ENCODE results near the gene AP4M1.
A peak's percentile ranks its signal among the peaks of the same experiment; 100 is the strongest.

The AP4M1 gene

DNA sequence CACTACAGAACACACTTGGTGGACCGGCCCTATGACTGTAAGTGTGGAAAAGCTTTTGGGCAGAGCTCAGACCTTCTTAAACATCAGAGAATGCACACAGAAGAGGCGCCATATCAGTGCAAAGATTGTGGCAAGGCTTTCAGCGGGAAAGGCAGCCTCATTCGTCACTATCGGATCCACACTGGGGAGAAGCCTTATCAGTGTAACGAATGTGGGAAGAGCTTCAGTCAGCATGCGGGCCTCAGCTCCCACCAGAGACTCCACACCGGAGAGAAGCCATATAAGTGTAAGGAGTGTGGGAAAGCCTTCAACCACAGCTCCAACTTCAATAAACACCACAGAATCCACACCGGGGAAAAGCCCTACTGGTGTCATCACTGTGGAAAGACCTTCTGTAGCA, 37.3 kb upstream of the AP4M1 start:
- no peak overlapping the region for H3K4me3 ChIP-seq (ENCODE audit: low read depth, low read length)
- in situ Hi-C loops (cut with HindIII; ENCODE audit: low sequenced_read_pairs): no loop called here
- DNase-seq (ENCODE audit: low read depth, low spot score): no peak
- TF ChIP-seq, protein P1, sequence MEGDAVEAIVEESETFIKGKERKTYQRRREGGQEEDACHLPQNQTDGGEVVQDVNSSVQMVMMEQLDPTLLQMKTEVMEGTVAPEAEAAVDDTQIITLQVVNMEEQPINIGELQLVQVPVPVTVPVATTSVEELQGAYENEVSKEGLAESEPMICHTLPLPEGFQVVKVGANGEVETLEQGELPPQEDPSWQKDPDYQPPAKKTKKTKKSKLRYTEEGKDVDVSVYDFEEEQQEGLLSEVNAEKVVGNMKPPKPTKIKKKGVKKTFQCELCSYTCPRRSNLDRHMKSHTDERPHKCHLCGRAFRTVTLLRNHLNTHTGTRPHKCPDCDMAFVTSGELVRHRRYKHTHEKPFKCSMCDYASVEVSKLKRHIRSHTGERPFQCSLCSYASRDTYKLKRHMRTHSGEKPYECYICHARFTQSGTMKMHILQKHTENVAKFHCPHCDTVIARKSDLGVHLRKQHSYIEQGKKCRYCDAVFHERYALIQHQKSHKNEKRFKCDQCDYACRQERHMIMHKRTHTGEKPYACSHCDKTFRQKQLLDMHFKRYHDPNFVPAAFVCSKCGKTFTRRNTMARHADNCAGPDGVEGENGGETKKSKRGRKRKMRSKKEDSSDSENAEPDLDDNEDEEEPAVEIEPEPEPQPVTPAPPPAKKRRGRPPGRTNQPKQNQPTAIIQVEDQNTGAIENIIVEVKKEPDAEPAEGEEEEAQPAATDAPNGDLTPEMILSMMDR (IDR thresholded peaks at IDR 0.05; ENCODE audit: low read depth, low read length): no peak

DNA sequence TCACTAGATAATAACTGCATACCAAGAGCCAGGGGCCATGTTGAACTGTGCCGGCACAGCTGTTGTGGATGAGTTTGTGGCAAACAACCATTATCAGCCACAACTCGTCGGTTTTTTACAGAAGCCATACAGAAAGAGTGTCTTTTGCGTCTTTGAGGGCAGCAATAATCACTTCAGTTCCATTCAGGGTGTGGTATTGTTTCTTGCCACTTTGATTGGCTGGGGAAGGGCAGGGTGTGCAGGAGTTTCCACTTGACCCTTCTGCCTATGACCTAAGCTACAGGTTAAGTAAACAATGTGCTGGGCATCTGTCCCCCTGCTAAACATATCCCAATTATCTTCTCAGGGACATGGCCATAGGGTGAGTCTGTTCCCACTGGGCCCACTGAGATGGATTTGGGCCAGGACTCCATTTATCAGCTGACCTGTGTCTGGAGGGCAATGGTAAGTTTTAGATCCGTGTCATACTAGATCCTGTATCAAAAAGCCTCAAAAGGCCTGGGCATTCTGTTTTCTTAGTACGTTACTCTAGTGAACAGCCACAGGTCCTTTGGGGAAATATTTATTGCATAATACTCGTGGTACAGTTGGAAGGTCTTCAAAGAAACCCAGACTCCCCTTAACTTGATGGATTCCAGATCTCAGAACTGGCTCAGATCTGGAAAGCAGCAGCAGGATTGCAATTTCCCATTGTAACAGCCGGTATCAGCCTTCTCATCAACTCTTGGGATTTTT, 35.8 kb upstream of the AP4M1 start:
- TF ChIP-seq, protein P1 (IDR thresholded peaks at IDR 0.05; ENCODE audit: low read depth, low read length): no peak

GRCh38 chr7:100066953-100067352, 34.5 kb upstream of the AP4M1 start:
- TF ChIP-seq, protein P1 (IDR thresholded peaks at IDR 0.05; ENCODE audit: low read depth, low read length): no peak
- H3K4me3 ChIP-seq (ENCODE audit: low read depth, low read length): no peak overlapping the region
- in situ Hi-C loops (cut with HindIII; ENCODE audit: low sequenced_read_pairs): no loop called here
- no peak for DNase-seq (ENCODE audit: low read depth, low spot score)

More for the DNA sequence above, 35.8 kb upstream of the AP4M1 start:
- H3K4me3 ChIP-seq (ENCODE audit: low read depth, low read length): no peak overlapping the region
- DNase-seq (ENCODE audit: low read depth, low spot score): peak; percentile 62
- in situ Hi-C loops (cut with HindIII; ENCODE audit: low sequenced_read_pairs): no loop called here

DNA sequence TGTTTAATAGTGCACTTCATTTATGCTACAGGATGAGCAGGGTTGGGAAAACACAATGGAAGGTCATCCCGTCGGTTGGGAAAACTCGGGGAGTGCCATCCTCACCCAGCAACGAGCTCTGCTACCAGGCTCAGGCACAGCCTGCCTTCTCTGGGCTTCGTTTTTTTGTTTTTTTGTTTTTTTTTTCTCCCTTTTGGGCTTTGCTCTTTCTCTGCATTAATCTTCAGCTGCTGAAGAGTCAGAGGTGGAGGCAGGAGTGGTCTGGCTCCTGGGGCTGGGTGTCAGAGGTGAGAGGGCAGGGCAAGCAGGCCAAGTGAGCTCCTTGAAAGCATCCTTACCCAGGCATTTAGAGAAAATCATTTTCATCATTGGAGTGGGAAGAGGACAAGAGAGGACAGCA, 31.5 kb upstream of the AP4M1 start:
- TF ChIP-seq, protein P1 (IDR thresholded peaks at IDR 0.05; ENCODE audit: low read depth, low read length): no peak
- DNase-seq (ENCODE audit: low read depth, low spot score): no peak
- no peak overlapping the region for H3K4me3 ChIP-seq (ENCODE audit: low read depth, low read length)
- in situ Hi-C loops (cut with HindIII; ENCODE audit: low sequenced_read_pairs): no loop called here

GRCh38 chr7:100071018-100071723, 30.3 kb upstream of the AP4M1 start:
- DNase-seq (ENCODE audit: low read depth, low spot score): no peak
- H3K4me3 ChIP-seq (ENCODE audit: low read depth, low read length): no peak overlapping the region
- TF ChIP-seq, protein P1 (IDR thresholded peaks at IDR 0.05; ENCODE audit: low read depth, low read length): no peak
- in situ Hi-C loops (cut with HindIII; ENCODE audit: low sequenced_read_pairs): no loop called here

DNA sequence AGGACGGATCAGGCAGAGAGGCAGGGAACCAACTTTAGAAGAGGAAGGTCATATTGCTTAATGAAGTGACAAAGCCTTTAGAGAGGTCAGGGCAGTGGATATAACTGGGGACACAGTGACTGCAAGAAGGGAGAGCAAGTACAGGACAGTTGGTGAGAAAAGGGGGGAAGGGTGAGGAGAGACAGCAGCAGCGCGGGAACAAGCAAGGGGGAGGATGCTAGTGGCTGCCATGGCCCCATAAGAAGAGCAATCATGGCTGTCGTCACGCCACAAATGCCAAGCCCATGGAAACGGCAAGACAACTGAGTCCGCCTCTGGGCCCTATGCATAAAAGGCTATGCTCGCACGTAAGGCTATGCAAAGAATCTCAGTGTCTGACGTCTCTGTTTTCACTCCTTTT, 29.0 kb upstream of the AP4M1 start:
- H3K4me3 ChIP-seq (ENCODE audit: low read depth, low read length): no peak overlapping the region
- in situ Hi-C loops (cut with HindIII; ENCODE audit: low sequenced_read_pairs): no loop called here
- no peak for DNase-seq (ENCODE audit: low read depth, low spot score)
- TF ChIP-seq, protein P1 (IDR thresholded peaks at IDR 0.05; ENCODE audit: low read depth, low read length): no peak

Measured in astrocyte of the spinal cord (primary cell).